ENCODE data around the gene TMED10. TPM values are rescaled to one million over a fixed set of nuclear protein-coding genes. Genes with fewer than 3 reads are reported as not detected.

Gene TMED10
- total RNA-seq: 178 and 186 TPM in 2 replicates
- long read RNA-seq, full-length matches to known transcripts: 161 of 197 reads
- long read RNA-seq, partial matches to known transcripts: 1 of 197 reads
- long read RNA-seq, other reads (novel, unspliced or antisense): 35 of 197 reads

DNA sequence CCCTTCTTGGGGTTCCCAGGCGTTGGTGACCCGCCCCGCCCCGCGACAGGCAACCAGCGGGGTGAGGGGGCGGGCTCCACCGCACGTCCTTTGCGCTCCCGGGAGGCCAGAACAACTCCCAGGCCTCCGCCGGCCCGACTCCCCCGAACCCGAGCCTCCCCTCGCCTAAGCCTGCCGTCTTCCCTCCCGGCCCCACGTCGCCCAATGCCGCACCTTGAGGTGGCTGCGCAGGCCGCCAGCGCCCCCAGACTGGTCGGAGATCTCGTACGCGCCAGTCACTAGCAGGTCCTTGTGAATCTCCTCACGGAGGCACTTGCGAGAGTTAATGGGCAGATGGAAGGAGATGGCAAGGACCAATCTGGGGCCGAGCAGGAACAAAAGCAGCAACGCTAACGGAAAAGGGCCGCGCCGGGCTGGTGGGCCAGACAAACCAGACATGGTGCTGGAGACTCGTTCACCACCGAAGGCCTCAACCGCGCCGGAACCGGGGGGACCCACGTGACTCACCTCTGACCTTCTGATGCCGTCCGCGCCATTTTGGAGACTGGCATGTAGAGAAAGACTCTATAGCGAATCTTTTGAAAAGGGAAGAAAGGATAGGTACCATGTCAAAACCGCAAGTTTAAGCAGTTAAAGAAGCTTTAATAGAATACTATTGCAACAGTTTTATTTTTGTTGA, at the start of gene TMED10:
TMED10 (minus strand) TSS at position 471 of the 679 bp plus-strand sequence; CDS start at position 438, 33 bp downstream.
- peaks cover 29% of the 10 kb centered on the region for H3K4me1 Mint-ChIP-seq
- peak within 1 kb of the TSS; percentile 98 for H3K27ac Mint-ChIP-seq (ENCODE audit: unreplicated experiment)
- TF ChIP-seq, protein P1, sequence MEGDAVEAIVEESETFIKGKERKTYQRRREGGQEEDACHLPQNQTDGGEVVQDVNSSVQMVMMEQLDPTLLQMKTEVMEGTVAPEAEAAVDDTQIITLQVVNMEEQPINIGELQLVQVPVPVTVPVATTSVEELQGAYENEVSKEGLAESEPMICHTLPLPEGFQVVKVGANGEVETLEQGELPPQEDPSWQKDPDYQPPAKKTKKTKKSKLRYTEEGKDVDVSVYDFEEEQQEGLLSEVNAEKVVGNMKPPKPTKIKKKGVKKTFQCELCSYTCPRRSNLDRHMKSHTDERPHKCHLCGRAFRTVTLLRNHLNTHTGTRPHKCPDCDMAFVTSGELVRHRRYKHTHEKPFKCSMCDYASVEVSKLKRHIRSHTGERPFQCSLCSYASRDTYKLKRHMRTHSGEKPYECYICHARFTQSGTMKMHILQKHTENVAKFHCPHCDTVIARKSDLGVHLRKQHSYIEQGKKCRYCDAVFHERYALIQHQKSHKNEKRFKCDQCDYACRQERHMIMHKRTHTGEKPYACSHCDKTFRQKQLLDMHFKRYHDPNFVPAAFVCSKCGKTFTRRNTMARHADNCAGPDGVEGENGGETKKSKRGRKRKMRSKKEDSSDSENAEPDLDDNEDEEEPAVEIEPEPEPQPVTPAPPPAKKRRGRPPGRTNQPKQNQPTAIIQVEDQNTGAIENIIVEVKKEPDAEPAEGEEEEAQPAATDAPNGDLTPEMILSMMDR (conservative IDR thresholded peaks at IDR 0.05): no peak
- H3K4me3 Mint-ChIP-seq: peak within 1 kb of the TSS; percentile 94
- H3K9me3 Mint-ChIP-seq: no peaks in the 10 kb centered on the region
- DNase-seq (ENCODE audit: low read depth, low spot score): peak; percentile 91
- peaks cover 13% of the 10 kb centered on the region for H3K27me3 Mint-ChIP-seq (ENCODE audit: low read depth)
- no peaks in the 10 kb centered on the region for H3K36me3 Mint-ChIP-seq (ENCODE audit: low read depth)

DNA sequence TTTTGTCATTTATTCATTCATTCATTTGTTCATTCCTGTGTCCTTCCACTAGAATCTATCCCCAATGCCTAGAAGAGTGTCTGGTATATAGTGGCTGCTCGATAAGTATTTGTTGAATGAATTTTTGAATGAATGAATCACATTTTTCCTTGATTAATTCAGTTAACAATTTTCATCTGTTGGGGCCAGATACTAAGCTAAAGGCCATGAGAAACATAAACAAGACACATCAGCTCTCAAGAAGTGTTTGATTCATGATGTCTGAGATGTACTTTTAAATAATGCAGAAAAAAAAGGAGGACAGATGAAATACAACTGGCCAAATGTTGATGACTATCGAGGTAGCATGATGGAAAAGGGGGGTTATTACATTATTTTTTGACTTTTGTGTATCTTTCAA, 48.1 kb upstream of the TMED10 start:
- TF ChIP-seq, protein P1 (conservative IDR thresholded peaks at IDR 0.05): no peak
- no peak overlapping the region for H3K4me3 Mint-ChIP-seq
- DNase-seq (ENCODE audit: low read depth, low spot score): no peak
- H3K27me3 Mint-ChIP-seq (ENCODE audit: low read depth): no peaks in the 10 kb centered on the region
- no peaks in the 10 kb centered on the region for H3K36me3 Mint-ChIP-seq (ENCODE audit: low read depth)
- no peak overlapping the region for H3K27ac Mint-ChIP-seq (ENCODE audit: unreplicated experiment)
- peaks cover 18% of the 10 kb centered on the region for H3K4me1 Mint-ChIP-seq
- no peaks in the 10 kb centered on the region for H3K9me3 Mint-ChIP-seq

DNA sequence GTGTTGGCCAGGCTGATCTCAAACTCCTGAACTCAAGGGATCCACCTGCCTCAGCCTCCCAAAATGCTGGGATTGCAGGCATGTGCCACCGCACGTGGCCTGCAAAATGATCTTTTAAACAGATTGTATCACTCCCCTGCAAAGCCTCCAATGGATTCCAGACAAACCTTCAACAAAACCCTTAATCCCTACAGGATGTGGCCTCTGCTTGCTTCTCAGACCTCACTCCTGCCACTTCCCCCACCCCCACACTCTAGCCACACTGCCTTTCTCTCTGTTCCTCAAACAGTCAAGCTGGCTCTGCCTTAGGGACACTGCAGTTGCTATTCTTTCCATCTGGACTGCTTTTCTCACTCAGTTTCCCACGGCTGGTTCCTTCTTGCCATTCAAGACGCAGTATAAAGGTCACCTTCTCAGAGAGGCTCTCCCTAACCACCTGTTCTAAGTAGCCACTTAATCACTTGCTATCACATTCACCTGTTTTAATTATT, 47.3 kb upstream of the TMED10 start:
- Mint-ChIP-seq H3K4me3 (no peak overlapping the region), H3K27me3 (ENCODE audit: low read depth) (no peaks in the 10 kb centered on the region), H3K9me3 (no peaks in the 10 kb centered on the region), H3K4me1 (peaks cover 18% of the 10 kb centered on the region), H3K36me3 (ENCODE audit: low read depth) (no peaks in the 10 kb centered on the region), H3K27ac (ENCODE audit: unreplicated experiment) (no peak overlapping the region)
- no peak for DNase-seq (ENCODE audit: low read depth, low spot score)
- TF ChIP-seq, protein P1 (conservative IDR thresholded peaks at IDR 0.05): no peak

DNA sequence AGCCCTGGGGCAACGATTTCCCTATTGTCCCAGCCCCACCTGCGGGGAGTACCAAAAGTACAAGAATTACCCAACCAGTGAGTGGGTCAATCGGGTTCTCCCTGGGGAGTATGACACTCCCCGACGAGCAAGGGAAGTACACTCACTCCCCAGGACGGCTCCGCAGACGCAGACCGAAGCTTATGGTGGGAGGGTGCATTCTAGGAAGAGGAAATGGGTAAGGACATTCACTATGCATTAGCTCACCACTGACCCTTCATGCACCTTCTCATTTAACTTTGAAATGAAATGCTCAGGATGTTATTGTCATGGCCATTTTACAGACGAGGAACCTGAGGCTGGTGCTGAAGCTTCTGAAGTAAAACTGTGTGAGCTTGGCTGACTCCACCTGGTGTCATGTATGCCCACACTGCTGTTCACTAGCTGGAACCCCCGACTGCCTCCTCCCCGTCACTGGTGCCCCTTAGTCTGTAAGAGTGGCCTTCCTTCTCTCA, 45.8 kb upstream of the TMED10 start:
- DNase-seq (ENCODE audit: low read depth, low spot score): no peak
- no peaks in the 10 kb centered on the region for H3K27me3 Mint-ChIP-seq (ENCODE audit: low read depth)
- no peaks in the 10 kb centered on the region for H3K36me3 Mint-ChIP-seq (ENCODE audit: low read depth)
- H3K9me3 Mint-ChIP-seq: no peaks in the 10 kb centered on the region
- TF ChIP-seq, protein P1 (conservative IDR thresholded peaks at IDR 0.05): no peak
- H3K4me3 Mint-ChIP-seq: no peak overlapping the region
- no peak overlapping the region for H3K27ac Mint-ChIP-seq (ENCODE audit: unreplicated experiment)
- peaks cover 13% of the 10 kb centered on the region for H3K4me1 Mint-ChIP-seq

DNA sequence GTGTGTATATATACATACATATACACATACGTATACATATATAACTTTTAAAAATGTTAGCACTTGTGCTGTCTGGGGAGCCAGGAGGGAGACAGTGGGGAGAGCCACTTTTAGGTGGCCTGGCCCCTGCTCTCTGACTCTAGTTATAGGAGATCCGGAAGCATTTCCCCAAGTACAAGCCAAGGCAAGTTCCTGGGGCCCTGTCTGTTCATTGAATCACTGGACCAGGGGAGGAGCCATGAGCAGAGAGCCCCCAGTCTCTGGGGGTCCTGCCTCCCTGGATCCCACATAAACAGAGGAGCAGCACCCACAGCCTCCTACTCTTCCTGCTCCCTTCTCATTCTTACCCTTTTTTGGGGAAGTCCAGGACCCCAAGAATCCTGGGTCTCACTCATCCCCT, 45.4 kb upstream of the TMED10 start:
- H3K27ac Mint-ChIP-seq (ENCODE audit: unreplicated experiment): no peak overlapping the region
- no peaks in the 10 kb centered on the region for H3K36me3 Mint-ChIP-seq (ENCODE audit: low read depth)
- H3K4me1 Mint-ChIP-seq: peaks cover 13% of the 10 kb centered on the region
- no peaks in the 10 kb centered on the region for H3K9me3 Mint-ChIP-seq
- H3K27me3 Mint-ChIP-seq (ENCODE audit: low read depth): no peaks in the 10 kb centered on the region
- TF ChIP-seq, protein P1 (conservative IDR thresholded peaks at IDR 0.05): no peak
- no peak for DNase-seq (ENCODE audit: low read depth, low spot score)
- no peak overlapping the region for H3K4me3 Mint-ChIP-seq

Measured in neural crest cell (in vitro differentiated cells).